K562 (cell line): Measurements from ENCODE around the gene FHDC1. TPM values are rescaled to one million over a fixed set of nuclear protein-coding genes. Genes with fewer than 3 reads are reported as not detected.

Source experiments
- BHLHE40 ChIP-seq: IDR thresholded peaks from 2 replicates; pipeline ENCODE4 v1.6.1; 2011; ENCODE audit warnings: low read length, improper control_type of control experiment
- CBFA2T2 ChIP-seq: fragments of 450-650 bp; conservative IDR thresholded peaks from 2 replicates; pipeline ENCODE4 v1.6.1; 2017; ENCODE audit warnings: mild to moderate bottlenecking
- CBFA2T3 ChIP-seq: fragments of 450-650 bp; IDR thresholded peaks from 2 replicates; pipeline ENCODE4 v1.6.1; 2017
- CEBPB ChIP-seq: fragments of 450-650 bp; IDR thresholded peaks from 2 replicates; pipeline ENCODE4 v1.6.1; 2016; ENCODE audit warnings: missing genetic modification characterization, missing compliant biosample characterization
- DNMT1 ChIP-seq: fragments of 450-650 bp; IDR thresholded peaks from 2 replicates; pipeline ENCODE4 v1.6.1; 2016; ENCODE audit warnings: antibody characterized with exemption, mild to moderate bottlenecking
- ETV1 ChIP-seq: fragments of 450-650 bp; conservative IDR thresholded peaks from 2 replicates; pipeline ENCODE4 v1.6.1; 2016; ENCODE audit warnings: missing genetic modification characterization, control low read depth, low read depth, missing compliant biosample characterization
- HEY1 ChIP-seq: fragments of 250-450 bp; sonication (Bioruptor Pico); IDR thresholded peaks from 2 replicates; pipeline ENCODE4 v1.5.0; 2020; ENCODE audit warnings: mild to moderate bottlenecking, moderate library complexity, borderline replicate concordance
- L3MBTL2 ChIP-seq: fragments of 450-650 bp; IDR thresholded peaks from 2 replicates; pipeline ENCODE4 v1.6.1; 2016; ENCODE audit warnings: mild to moderate bottlenecking, moderate library complexity
- MED1 ChIP-seq: sonication (generic); formaldehyde crosslinking; IDR thresholded peaks from 2 replicates; pipeline ENCODE4 v1.8.1; 2023; ENCODE audit warnings: missing genetic modification reagents, borderline replicate concordance
- NCOR1 ChIP-seq: fragments of 450-650 bp; IDR thresholded peaks from 2 replicates; pipeline ENCODE4 v1.6.1; 2016; ENCODE audit warnings: mild to moderate bottlenecking, moderate library complexity
- NUFIP1 ChIP-seq: fragments of 450-650 bp; IDR thresholded peaks from 2 replicates; pipeline ENCODE4 v1.6.1; 2018; ENCODE audit not compliant: partially characterized antibody
- SMAD3 ChIP-seq: fragments of 450-650 bp; formaldehyde crosslinking; conservative IDR thresholded peaks from 2 replicates; pipeline ENCODE4 v1.4.0; 2020; ENCODE audit warnings: mild to moderate bottlenecking
- TCF3 ChIP-seq: sonication (generic); formaldehyde crosslinking; IDR thresholded peaks from 2 replicates; pipeline ENCODE4 v1.4.0; 2020; ENCODE audit warnings: mild to moderate bottlenecking, missing genetic modification reagents
- TOE1 ChIP-seq, 2 experiments: fragments of 450-650 bp in 1 of 2; sonication (generic) in 1 of 2; formaldehyde crosslinking in 1 of 2; IDR thresholded peaks; 2 replicates each; pipeline versions ENCODE4 v1.7.1 to v1.8.0; 2016 to 2022; ENCODE audit warnings: borderline replicate concordance in 2 of 2, mild to moderate bottlenecking in 2 of 2, antibody characterized with exemption in 1 of 2, inconsistent platforms in 1 of 2, low read depth in 1 of 2, missing genetic modification reagents in 1 of 2, moderate library complexity in 1 of 2
- ZKSCAN8 ChIP-seq: fragments of 200-800 bp; sonication (Bioruptor generic); IDR thresholded peaks from 2 replicates; pipeline ENCODE4 v1.6.1; 2016; ENCODE audit warnings: missing genetic modification characterization, missing compliant biosample characterization
- ZNF551 ChIP-seq: fragments of 250-450 bp; sonication (Bioruptor Pico); IDR thresholded peaks from 2 replicates; pipeline ENCODE4 v1.5.0; 2021; ENCODE audit warnings: mild to moderate bottlenecking, moderate library complexity
- ZNF584 ChIP-seq: fragments of 200-800 bp; sonication (Bioruptor generic); IDR thresholded peaks from 2 replicates; pipeline ENCODE4 v1.6.1; 2016; ENCODE audit warnings: low read depth, mild to moderate bottlenecking, missing genetic modification characterization, missing compliant biosample characterization
- polyA plus RNA-seq, 8 experiments: library from polyadenylated mRNA; depleted of rRNA in 4 of 8; stranded (reverse) in 5 of 8; unstranded in 3 of 8; fragments of >200 nt; fragmentation: Nextera tagmentation in 2 of 8; fragmentation: Illumina TruSeq in 1 of 8; extraction: Ambion mirVana in 2 of 8; extraction: Trizol in 1 of 8; gene quantifications; 2 replicates each; pipeline versions ENCODE4 v1.2.1 to v1.2.3, GENCODE V29; 2011 to 2014; ENCODE audit warnings: inconsistent platforms in 1 of 8, missing spikeins in 1 of 8
- total RNA-seq, 7 experiments: library from RNA; depleted of rRNA in 6 of 7; stranded (reverse); fragments of >200 nt in 6 of 7; fragmentation: Illumina TruSeq in 2 of 7; extraction: Trizol in 2 of 7; gene quantifications; 2 replicates each; pipeline versions ENCODE4 v1.2.1 to v1.2.3, GENCODE V29; 2011 to 2021; ENCODE audit warnings: low replicate concordance in 1 of 7
- TF ChIP-seq, protein P1 (sequence below): fragments of 450-650 bp; formaldehyde crosslinking; conservative IDR thresholded peaks from 2 replicates; pipeline ENCODE4 v1.4.0; 2022; ENCODE audit warnings: mild to moderate bottlenecking, missing genetic modification characterization
- TF ChIP-seq, protein P2 (sequence below): IDR thresholded peaks from 2 replicates; pipeline ENCODE4 v1.6.1; 2014; ENCODE audit warnings: antibody characterized with exemption
- TF ChIP-seq, protein P3 (sequence below): fragments of 250-450 bp; sonication (Bioruptor Pico); IDR thresholded peaks from 2 replicates; pipeline ENCODE4 v1.8.0; 2022; ENCODE audit warnings: inconsistent platforms
- TF ChIP-seq, protein P4 (sequence below): sonication (generic); formaldehyde crosslinking; IDR thresholded peaks from 2 replicates; pipeline ENCODE4 v1.8.1; 2023; ENCODE audit warnings: mild to moderate bottlenecking, missing genetic modification reagents
- TF ChIP-seq, protein P5 (sequence below): fragments of 450-650 bp; IDR thresholded peaks from one replicate; pipeline ENCODE4 v1.6.1; 2018; ENCODE audit warnings: mild to moderate bottlenecking, moderate library complexity; ENCODE audit not compliant: partially characterized antibody

Gene FHDC1
- total and polyA plus RNA-seq, 9 of the 15 experiments (the other 6 are each of a cell fraction or from before 2014, with no cell fraction given) = 0.01 to 0.43 (median 0.07) TPM

DNA sequence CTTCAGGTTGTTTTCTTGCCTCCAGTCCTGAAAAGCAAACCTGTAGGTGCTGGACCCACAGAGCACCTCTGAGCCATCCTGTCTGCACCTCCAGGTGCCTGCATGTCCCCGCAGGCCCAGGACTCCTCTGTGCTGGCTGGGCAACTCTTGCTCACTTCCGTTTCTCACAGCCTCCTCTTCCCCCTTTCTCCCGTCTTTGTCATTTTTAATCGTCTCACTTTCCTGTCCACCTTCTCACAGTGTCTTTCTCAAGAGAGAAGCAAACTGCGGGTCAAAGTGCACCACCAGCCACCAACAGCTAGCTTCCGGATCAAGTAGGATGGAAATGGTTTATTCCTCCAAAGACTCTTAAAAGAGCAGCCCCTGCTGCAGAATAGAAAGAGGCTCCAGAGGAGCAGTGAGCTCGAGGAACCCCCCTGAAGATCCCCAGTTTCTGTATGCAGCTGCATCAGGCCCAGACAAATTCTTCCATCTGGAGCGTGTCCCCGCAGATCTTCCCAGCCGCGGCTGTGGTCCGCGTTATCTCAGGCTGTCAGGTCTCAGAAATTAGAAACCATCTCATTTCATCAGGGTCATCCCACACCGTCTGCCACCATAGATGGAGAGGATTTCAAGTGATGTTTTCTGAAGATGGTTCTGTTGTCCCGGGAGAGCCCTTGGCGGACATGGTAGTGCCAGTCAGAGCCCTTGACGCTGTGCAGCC lies 87.7 kb downstream of the FHDC1 start (continued):
- TF ChIP-seq CEBPB (tag) (no peak), CBFA2T3 (peak; percentile 92), NUFIP1 (no peak), ZNF551 (CRISPR knock-in tag) (no peak), TCF3 (CRISPR knock-in tag) (peak; percentile 96), MED1 (CRISPR knock-in tag) (no peak), ZKSCAN8 (CRISPR knock-in tag) (no peak), NCOR1 (peak; percentile 82), L3MBTL2 (no peak), TOE1 (IDR thresholded peaks at IDR 0.05; ENCODE audit: borderline replicate concordance) (no peak), TOE1 (CRISPR knock-in tag; IDR thresholded peaks at IDR 0.05; ENCODE audit: borderline replicate concordance, low read depth) (no peak), DNMT1 (no peak), SMAD3 (CRISPR knock-in tag) (no peak), CBFA2T2 (peak; percentile 90), HEY1 (no peak), ETV1 (tag) (no peak), BHLHE40 (0 out of 2 replicates have a peak, but pooled peaks have one; percentile 6), ZNF584 (CRISPR knock-in tag) (0 out of 2 replicates have a peak, but pooled peaks have one; percentile 38)
- TF ChIP-seq, protein P1, sequence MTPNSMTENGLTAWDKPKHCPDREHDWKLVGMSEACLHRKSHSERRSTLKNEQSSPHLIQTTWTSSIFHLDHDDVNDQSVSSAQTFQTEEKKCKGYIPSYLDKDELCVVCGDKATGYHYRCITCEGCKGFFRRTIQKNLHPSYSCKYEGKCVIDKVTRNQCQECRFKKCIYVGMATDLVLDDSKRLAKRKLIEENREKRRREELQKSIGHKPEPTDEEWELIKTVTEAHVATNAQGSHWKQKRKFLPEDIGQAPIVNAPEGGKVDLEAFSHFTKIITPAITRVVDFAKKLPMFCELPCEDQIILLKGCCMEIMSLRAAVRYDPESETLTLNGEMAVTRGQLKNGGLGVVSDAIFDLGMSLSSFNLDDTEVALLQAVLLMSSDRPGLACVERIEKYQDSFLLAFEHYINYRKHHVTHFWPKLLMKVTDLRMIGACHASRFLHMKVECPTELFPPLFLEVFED (CRISPR knock-in tag) = no peak
- TF ChIP-seq, protein P2, sequence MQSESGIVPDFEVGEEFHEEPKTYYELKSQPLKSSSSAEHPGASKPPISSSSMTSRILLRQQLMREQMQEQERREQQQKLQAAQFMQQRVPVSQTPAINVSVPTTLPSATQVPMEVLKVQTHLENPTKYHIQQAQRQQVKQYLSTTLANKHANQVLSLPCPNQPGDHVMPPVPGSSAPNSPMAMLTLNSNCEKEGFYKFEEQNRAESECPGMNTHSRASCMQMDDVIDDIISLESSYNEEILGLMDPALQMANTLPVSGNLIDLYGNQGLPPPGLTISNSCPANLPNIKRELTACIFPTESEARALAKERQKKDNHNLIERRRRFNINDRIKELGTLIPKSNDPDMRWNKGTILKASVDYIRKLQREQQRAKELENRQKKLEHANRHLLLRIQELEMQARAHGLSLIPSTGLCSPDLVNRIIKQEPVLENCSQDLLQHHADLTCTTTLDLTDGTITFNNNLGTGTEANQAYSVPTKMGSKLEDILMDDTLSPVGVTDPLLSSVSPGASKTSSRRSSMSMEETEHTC = no peak
- TF ChIP-seq, protein P3, sequence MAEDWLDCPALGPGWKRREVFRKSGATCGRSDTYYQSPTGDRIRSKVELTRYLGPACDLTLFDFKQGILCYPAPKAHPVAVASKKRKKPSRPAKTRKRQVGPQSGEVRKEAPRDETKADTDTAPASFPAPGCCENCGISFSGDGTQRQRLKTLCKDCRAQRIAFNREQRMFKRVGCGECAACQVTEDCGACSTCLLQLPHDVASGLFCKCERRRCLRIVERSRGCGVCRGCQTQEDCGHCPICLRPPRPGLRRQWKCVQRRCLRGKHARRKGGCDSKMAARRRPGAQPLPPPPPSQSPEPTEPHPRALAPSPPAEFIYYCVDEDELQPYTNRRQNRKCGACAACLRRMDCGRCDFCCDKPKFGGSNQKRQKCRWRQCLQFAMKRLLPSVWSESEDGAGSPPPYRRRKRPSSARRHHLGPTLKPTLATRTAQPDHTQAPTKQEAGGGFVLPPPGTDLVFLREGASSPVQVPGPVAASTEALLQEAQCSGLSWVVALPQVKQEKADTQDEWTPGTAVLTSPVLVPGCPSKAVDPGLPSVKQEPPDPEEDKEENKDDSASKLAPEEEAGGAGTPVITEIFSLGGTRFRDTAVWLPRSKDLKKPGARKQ = no peak
- TF ChIP-seq, protein P4, sequence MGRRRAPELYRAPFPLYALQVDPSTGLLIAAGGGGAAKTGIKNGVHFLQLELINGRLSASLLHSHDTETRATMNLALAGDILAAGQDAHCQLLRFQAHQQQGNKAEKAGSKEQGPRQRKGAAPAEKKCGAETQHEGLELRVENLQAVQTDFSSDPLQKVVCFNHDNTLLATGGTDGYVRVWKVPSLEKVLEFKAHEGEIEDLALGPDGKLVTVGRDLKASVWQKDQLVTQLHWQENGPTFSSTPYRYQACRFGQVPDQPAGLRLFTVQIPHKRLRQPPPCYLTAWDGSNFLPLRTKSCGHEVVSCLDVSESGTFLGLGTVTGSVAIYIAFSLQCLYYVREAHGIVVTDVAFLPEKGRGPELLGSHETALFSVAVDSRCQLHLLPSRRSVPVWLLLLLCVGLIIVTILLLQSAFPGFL = no peak
- TF ChIP-seq, protein P5, sequence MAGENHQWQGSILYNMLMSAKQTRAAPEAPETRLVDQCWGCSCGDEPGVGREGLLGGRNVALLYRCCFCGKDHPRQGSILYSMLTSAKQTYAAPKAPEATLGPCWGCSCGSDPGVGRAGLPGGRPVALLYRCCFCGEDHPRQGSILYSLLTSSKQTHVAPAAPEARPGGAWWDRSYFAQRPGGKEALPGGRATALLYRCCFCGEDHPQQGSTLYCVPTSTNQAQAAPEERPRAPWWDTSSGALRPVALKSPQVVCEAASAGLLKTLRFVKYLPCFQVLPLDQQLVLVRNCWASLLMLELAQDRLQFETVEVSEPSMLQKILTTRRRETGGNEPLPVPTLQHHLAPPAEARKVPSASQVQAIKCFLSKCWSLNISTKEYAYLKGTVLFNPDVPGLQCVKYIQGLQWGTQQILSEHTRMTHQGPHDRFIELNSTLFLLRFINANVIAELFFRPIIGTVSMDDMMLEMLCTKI = no peak
